GM12878 (cell line): Measurements from ENCODE around the gene PELO. TPM values are rescaled to one million over a fixed set of nuclear protein-coding genes. Genes with fewer than 3 reads are reported as not detected.

Experiments used
- ATAC-seq: fragments of 200-7000 bp; cut with Tn5 transposase; 3 replicates; pipeline ENCODE4 v1.9.1; 2020; ENCODE audit warnings: mild to moderate bottlenecking, moderate library complexity
- BruUV-seq: library from RNA; stranded (reverse); fragments of 400-500 nt; replicated peaks from 2 replicates; lab custom pipeline; 2021; lab: Mats Ljungman, UMichigan
- CTCF ChIA-PET: fragments of 300-600 bp; sonication (Branson Sonifier 250); formaldehyde crosslinking; extraction: SDS; loops from one replicate; lab custom pipeline; 2021; ENCODE audit warnings: inconsistent platforms; lab: Yijun Ruan, JAX
- POLR2A ChIA-PET: fragments of 350-600 bp; formaldehyde crosslinking; extraction: SDS; loops from one replicate; lab custom pipeline; 2021; ENCODE audit warnings: inconsistent platforms; lab: Charles Lee
- RAD21 ChIA-PET: fragments of 300-600 bp; sonication (Branson Sonifier 250); formaldehyde crosslinking; loops from one replicate; lab custom pipeline; 2023; ENCODE audit warnings: antibody characterized with exemption; ENCODE audit not compliant: unreplicated experiment; lab: Charles Lee
- SMC1A ChIA-PET: fragments of 300-600 bp; sonication (Branson Sonifier 250); formaldehyde crosslinking; loops from one replicate; lab custom pipeline; 2023; ENCODE audit not compliant: unreplicated experiment, uncharacterized antibody; lab: Charles Lee
- DNase-seq: peaks from one replicate; pipeline ENCODE4 v3.0.0-alpha.2; 2011; ENCODE audit warnings: low read depth, low spot score
- FAIRE-seq: peaks from 3 replicates; lab custom pipeline; 2011; peaks lifted over from hg19 to GRCh38; lab: Jason Lieb, UNC
- H2AFZ ChIP-seq: 2 replicates; pipeline ENCODE4 v1.6.0; 2011; ENCODE audit warnings: low read depth, low read length, control low read depth; ENCODE audit not compliant: control insufficient read depth
- H3K27ac ChIP-seq: 2 replicates; pipeline ENCODE4 v1.5.1; 2011; ENCODE audit warnings: control low read depth; ENCODE audit not compliant: control insufficient read depth, insufficient read depth
- H3K27me3 ChIP-seq, 2 experiments: replicated peaks in 1 of 2; 2 replicates each; pipeline versions ENCODE4 v1.6.0 to v1.6.1; 2011; ENCODE audit warnings: low read length in 1 of 2; ENCODE audit not compliant: control insufficient read depth in 2 of 2, insufficient read depth in 2 of 2
- H3K36me3 ChIP-seq, 2 experiments: 2 replicates each; pipeline ENCODE4 v1.5.1; 2011; ENCODE audit warnings: low read length in 1 of 2; ENCODE audit not compliant: control insufficient read depth in 2 of 2, insufficient read depth in 2 of 2
- H3K4me1 ChIP-seq: 2 replicates; pipeline ENCODE4 v1.6.1; 2011; ENCODE audit warnings: mild to moderate bottlenecking, low read length, moderate library complexity, mixed read lengths; ENCODE audit not compliant: control insufficient read depth, insufficient read depth
- H3K4me2 ChIP-seq: 2 replicates; pipeline ENCODE4 v1.6.0; 2011; ENCODE audit warnings: control low read depth; ENCODE audit not compliant: control insufficient read depth, insufficient read depth
- H3K4me3 ChIP-seq: fragments of 200-600 bp; sonication (generic); 2 replicates; pipeline ENCODE4 v1.5.1; 2016
- H3K79me2 ChIP-seq: 2 replicates; pipeline ENCODE4 v1.6.0; 2011; ENCODE audit warnings: low read length; ENCODE audit not compliant: control insufficient read depth, insufficient read depth
- H3K9ac ChIP-seq: 2 replicates; pipeline ENCODE4 v1.8.0; 2011; ENCODE audit warnings: low read length, control low read depth, mixed read lengths; ENCODE audit not compliant: control insufficient read depth, insufficient read depth
- H3K9me3 ChIP-seq: replicated peaks from 3 replicates; pipeline ENCODE4 v1.5.1; 2011; ENCODE audit warnings: mild to moderate bottlenecking, low read length; ENCODE audit not compliant: control insufficient read depth, insufficient read depth
- H4K20me1 ChIP-seq: 2 replicates; pipeline ENCODE4 v1.6.0; 2011; ENCODE audit not compliant: control insufficient read depth, insufficient read depth
- CHD2 ChIP-seq: IDR thresholded peaks from 2 replicates; pipeline ENCODE4 v1.6.1; 2011; ENCODE audit warnings: low read depth, low read length, improper control_type of control experiment, borderline replicate concordance
- EP300 ChIP-seq, 2 experiments: fragments of 150-350 bp in 1 of 2; IDR thresholded peaks; 2 replicates each; pipeline ENCODE4 v1.6.1; 2011 to 2012; ENCODE audit warnings: low read depth in 2 of 2, low read length in 2 of 2, borderline replicate concordance in 1 of 2, improper control_type of control experiment in 1 of 2, inconsistent platforms in 1 of 2; ENCODE audit not compliant: control insufficient read depth in 1 of 2
- EZH2 ChIP-seq: IDR thresholded peaks from 2 replicates; pipeline ENCODE4 v1.6.1; 2012; ENCODE audit warnings: low read depth, mild to moderate bottlenecking, control low read depth, inconsistent platforms, low read length, borderline replicate concordance; ENCODE audit not compliant: control insufficient read depth
- FOXM1 ChIP-seq: IDR thresholded peaks from 2 replicates; pipeline ENCODE4 v1.6.1; 2012; ENCODE audit warnings: low read depth, mild to moderate bottlenecking, inconsistent platforms, low read length, moderate library complexity
- GATAD2B ChIP-seq: fragments of 450-650 bp; conservative IDR thresholded peaks from 2 replicates; pipeline ENCODE4 v1.6.1; 2017; ENCODE audit warnings: low read depth, mild to moderate bottlenecking, moderate library complexity
- IRF3 ChIP-seq: fragments of 450-650 bp; IDR thresholded peaks from 2 replicates; pipeline ENCODE4 v1.6.1; 2014; ENCODE audit warnings: mild to moderate bottlenecking
- MAX ChIP-seq: IDR thresholded peaks from 2 replicates; pipeline ENCODE4 v1.6.1; 2012; ENCODE audit warnings: low read depth, low read length, improper control_type of control experiment
- MTA3 ChIP-seq: IDR thresholded peaks from 2 replicates; pipeline ENCODE4 v1.6.1; 2012; ENCODE audit warnings: low read length, inconsistent platforms, borderline replicate concordance
- MYB ChIP-seq: fragments of 150-350 bp; IDR thresholded peaks from 2 replicates; pipeline ENCODE4 v1.6.1; 2014; ENCODE audit warnings: mild to moderate bottlenecking, low read depth, low read length, borderline replicate concordance
- MYC ChIP-seq: IDR thresholded peaks from 2 replicates; pipeline ENCODE4 v1.6.1; 2011; ENCODE audit warnings: mild to moderate bottlenecking, low read length, moderate library complexity, inconsistent platforms; ENCODE audit not compliant: insufficient read depth, insufficient replicate concordance, insufficient read length, severe bottlenecking
- PKNOX1 ChIP-seq: fragments of 450-650 bp; IDR thresholded peaks from 2 replicates; pipeline ENCODE4 v1.6.1; 2016; ENCODE audit warnings: mild to moderate bottlenecking
- RB1 ChIP-seq: fragments of 450-650 bp; formaldehyde crosslinking; IDR thresholded peaks from 2 replicates; pipeline ENCODE4 v1.6.1; 2017; ENCODE audit warnings: mild to moderate bottlenecking, borderline replicate concordance
- RELA ChIP-seq: fragments of 450-650 bp; IDR thresholded peaks from 2 replicates; pipeline ENCODE4 v1.8.0; 2014; ENCODE audit warnings: borderline replicate concordance; ENCODE audit not compliant: partially characterized antibody
- TCF12 ChIP-seq: IDR thresholded peaks from 2 replicates; pipeline ENCODE4 v1.6.1; 2011; ENCODE audit warnings: low read depth, mild to moderate bottlenecking, low read length
- ZNF24 ChIP-seq: fragments of 450-650 bp; IDR thresholded peaks from 2 replicates; pipeline ENCODE4 v1.6.1; 2017; ENCODE audit warnings: antibody characterized with exemption, mild to moderate bottlenecking
- ZSCAN29 ChIP-seq: fragments of 450-650 bp; IDR thresholded peaks from 2 replicates; pipeline ENCODE4 v1.6.1; 2017; ENCODE audit warnings: mild to moderate bottlenecking, moderate library complexity
- WGBS: methylation state at CpG from one replicate; pipeline ENCODE4 v1.1.6; 2016; ENCODE audit warnings: low lambda C conversion rate; ENCODE audit not compliant: insufficient replicate concordance, insufficient coverage; ENCODE audit errors: missing lambda C conversion rate; 5-methylcytosine and 5-hydroxymethylcytosine counted together
- in situ Hi-C: fragments of 300-500 bp; cut with MboI; formaldehyde crosslinking; loops from 9 replicates; pipeline ENCODE4 v1.14.3; 2018; ENCODE audit warnings: mixed read lengths
- intact Hi-C: fragments of 100-400 bp; cut with micrococcal nuclease; formaldehyde crosslinking; loops from one replicate; pipeline ENCODE4 v1.14.2; 2022; ENCODE audit not compliant: unreplicated experiment
- polyA plus RNA-seq, 11 experiments: library from polyadenylated mRNA; depleted of rRNA in 4 of 11; unstranded in 6 of 11; stranded (reverse) in 5 of 11; fragments of >200 nt; fragmentation: Nextera tagmentation in 4 of 11; fragmentation: Illumina TruSeq in 1 of 11; extraction: Ambion mirVana in 4 of 11; extraction: Trizol in 1 of 11; gene quantifications; 1 replicate in 1 of 11; 2 replicates in 10 of 11; pipeline versions ENCODE4 v1.2.1 to v1.2.3, GENCODE V29; 2011 to 2016; ENCODE audit warnings: inconsistent platforms in 2 of 11, missing spikeins in 2 of 11, low read depth in 1 of 11
- total RNA-seq, 4 experiments: library from RNA; depleted of rRNA in 3 of 4; stranded (reverse); fragments of >200 nt in 3 of 4; fragmentation: Illumina TruSeq in 1 of 4; extraction: Trizol in 1 of 4; gene quantifications; 2 replicates each; pipeline versions ENCODE4 v1.2.1 to v1.2.3, GENCODE V29; 2013 to 2021

The PELO gene
- total and polyA plus RNA-seq, 10 of the 15 experiments (the other 5 are each of a cell fraction or from before 2014, with no cell fraction given) = 5.6 to 11.9 (median 8.7) TPM

GRCh38 chr5:52822437-52822836, 34.7 kb downstream of the PELO start:
- no peaks in the 10 kb centered on the region for H4K20me1 ChIP-seq
- POLR2A ChIA-PET = no interaction called here
- no peak overlapping the region for H3K4me3 ChIP-seq

More at GRCh38 chr5:52822437-52822836, 34.7 kb downstream of the PELO start:
- TF ChIP-seq RB1 (no peak), ZNF24 (no peak), EZH2 (no peak), ZSCAN29 (no peak), EP300 (IDR thresholded peaks at IDR 0.05; ENCODE audit: borderline replicate concordance in 1 of 2, control insufficient read depth in 1 of 2, low read depth in 2 of 2, low read length in 2 of 2) (no peak), MAX (no peak), IRF3 (no peak), CHD2 (no peak), MTA3 (no peak), MYC (no peak), GATAD2B (no peak), PKNOX1 (no peak), RELA (no peak), TCF12 (no peak), FOXM1 (no peak), MYB (no peak)
- ChIA-PET SMC1A (no interaction called here), RAD21 (no interaction called here), CTCF (interaction anchor here (0.6 kb wide), 1 partner anchor 34 kb away, joined by 3 read pairs; no protein-coding TSS in a partner anchor)
- no TSS peak for BruUV-seq
- ATAC-seq = no peak
- no peaks in the 10 kb centered on the region for H3K9me3 ChIP-seq
- in situ Hi-C loops (no loop called here), intact Hi-C loops (no loop called here)
- no peaks in the 10 kb centered on the region for H3K4me1 ChIP-seq
- 81% methylated on average over 6 of the region's 6 CpGs for WGBS
- H2AFZ ChIP-seq = no peak overlapping the region
- no peak for DNase-seq
- H3K9ac ChIP-seq = no peak overlapping the region
- H3K27me3 ChIP-seq = no peaks in the 10 kb centered on the region
- no peaks in the 10 kb centered on the region for H3K36me3 ChIP-seq
- H3K4me2 ChIP-seq = no peak overlapping the region
- no peak overlapping the region for H3K27ac ChIP-seq
- FAIRE-seq = no peak
- H3K79me2 ChIP-seq = no peaks in the 10 kb centered on the region
